ENCODE data around the gene KCTD11.

GRCh38 chr17:7311110-7311705, 40.8 kb upstream of the KCTD11 start:
- TF ChIP-seq, protein P1, sequence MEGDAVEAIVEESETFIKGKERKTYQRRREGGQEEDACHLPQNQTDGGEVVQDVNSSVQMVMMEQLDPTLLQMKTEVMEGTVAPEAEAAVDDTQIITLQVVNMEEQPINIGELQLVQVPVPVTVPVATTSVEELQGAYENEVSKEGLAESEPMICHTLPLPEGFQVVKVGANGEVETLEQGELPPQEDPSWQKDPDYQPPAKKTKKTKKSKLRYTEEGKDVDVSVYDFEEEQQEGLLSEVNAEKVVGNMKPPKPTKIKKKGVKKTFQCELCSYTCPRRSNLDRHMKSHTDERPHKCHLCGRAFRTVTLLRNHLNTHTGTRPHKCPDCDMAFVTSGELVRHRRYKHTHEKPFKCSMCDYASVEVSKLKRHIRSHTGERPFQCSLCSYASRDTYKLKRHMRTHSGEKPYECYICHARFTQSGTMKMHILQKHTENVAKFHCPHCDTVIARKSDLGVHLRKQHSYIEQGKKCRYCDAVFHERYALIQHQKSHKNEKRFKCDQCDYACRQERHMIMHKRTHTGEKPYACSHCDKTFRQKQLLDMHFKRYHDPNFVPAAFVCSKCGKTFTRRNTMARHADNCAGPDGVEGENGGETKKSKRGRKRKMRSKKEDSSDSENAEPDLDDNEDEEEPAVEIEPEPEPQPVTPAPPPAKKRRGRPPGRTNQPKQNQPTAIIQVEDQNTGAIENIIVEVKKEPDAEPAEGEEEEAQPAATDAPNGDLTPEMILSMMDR (IDR thresholded peaks at IDR 0.05 in 8 of 11, conservative IDR thresholded peaks at IDR 0.05 in 3 of 11), result no peak
- TF ChIP-seq POLR2A (IDR thresholded peaks at IDR 0.05), result no peak
- TF ChIP-seq POLR2AphosphoS5 (IDR thresholded peaks at IDR 0.05), result no peak
